Ascending aorta (tissue), 2 donors: ENCODE measurements around the gene CLPSL2. TPM values are rescaled to one million over a fixed set of nuclear protein-coding genes. Genes with fewer than 3 reads are reported as not detected.

ENCODE experiments used
- DNase-seq, 2 donors: peaks; one replicate each; pipeline ENCODE4 v3.0.0-alpha.2; 2019; ENCODE audit warnings: low spot score in 2 of 2
- H3K27ac ChIP-seq, 2 donors: fragments of 200-600 bp; sonication (generic); one replicate each; pipeline ENCODE4 v1.5.1; 2016 to 2017; ENCODE audit warnings: mild to moderate bottlenecking in 1 of 2
- H3K27me3 ChIP-seq: fragments of 200-600 bp; sonication (generic); one replicate; pipeline ENCODE4 v1.5.1; 2017
- H3K36me3 ChIP-seq, 2 donors: fragments of 200-600 bp; sonication (generic); one replicate each; pipeline ENCODE4 v1.5.1; 2016
- H3K4me1 ChIP-seq, 2 donors: fragments of 200-600 bp; sonication (generic); one replicate each; pipeline ENCODE4 v1.5.1; 2016 to 2017; ENCODE audit warnings: mild to moderate bottlenecking in 1 of 2
- H3K4me3 ChIP-seq, 2 donors: fragments of 200-600 bp; sonication (generic); one replicate each; pipeline ENCODE4 v1.5.1; 2016 to 2017; ENCODE audit warnings: mild to moderate bottlenecking in 1 of 2
- H3K9me3 ChIP-seq, 2 donors: fragments of 200-600 bp; sonication (generic); one replicate each; pipeline ENCODE4 v1.5.1; 2016
- CTCF ChIP-seq, 3 experiments: fragments of 200-600 bp in 2 of 3; fragments of 450-650 bp in 1 of 3; sonication (generic) in 2 of 3; IDR thresholded peaks; one replicate each; pipeline ENCODE4 v1.5.1; 2016 to 2019; ENCODE audit warnings: antibody characterized with exemption in 3 of 3, mild to moderate bottlenecking in 1 of 3, moderate library complexity in 1 of 3
- intact Hi-C: fragments of 100-400 bp; cut with DNase I; formaldehyde crosslinking; loops from one replicate; pipeline ENCODE4 v1.15.1; 2023
- total RNA-seq: library from RNA; depleted of rRNA; stranded (reverse); fragments of >200 nt; gene quantifications from one replicate; pipeline ENCODE4 v1.1.0, GENCODE V29; 2016

CLPSL2 gene
- total RNA-seq, 1 donor from 2014 or later, result not detected

GRCh38 chr6:35742842-35743241 lies 33.6 kb upstream of the CLPSL2 start:
- H3K36me3 ChIP-seq, result no peaks in the 10 kb centered on the region
- intact Hi-C loops, result no loop called here
- H3K27me3 ChIP-seq, result no peaks in the 10 kb centered on the region
- H3K4me1 ChIP-seq, result no peaks in the 10 kb centered on the region
- no peak for DNase-seq
- TF ChIP-seq CTCF (IDR thresholded peaks at IDR 0.05), result no peak
- H3K27ac ChIP-seq, result no peak overlapping the region
- H3K9me3 ChIP-seq, result peaks cover 0 to 3% of the 10 kb centered on the region in 2 donors
- no peak overlapping the region for H3K4me3 ChIP-seq

- Histone ChIP-seq H3K9me3 (peaks cover 0 to 4% of the 10 kb centered on the region in 2 donors), H3K27ac (no peak overlapping the region), H3K27me3 (no peaks in the 10 kb centered on the region), H3K4me1 (no peaks in the 10 kb centered on the region), H3K36me3 (no peaks in the 10 kb centered on the region), H3K4me3 (no peak overlapping the region)
- no peak for DNase-seq
- intact Hi-C loops, result no loop called here
- TF ChIP-seq CTCF (IDR thresholded peaks at IDR 0.05), result no peak
Observed at GRCh38 chr6:35745509-35745908, 30.9 kb upstream of the CLPSL2 start.

GRCh38 chr6:35746516-35746915 lies 29.9 kb upstream of the CLPSL2 start:
- H3K27me3 ChIP-seq, result no peaks in the 10 kb centered on the region
- intact Hi-C loops, result no loop called here
- TF ChIP-seq CTCF (IDR thresholded peaks at IDR 0.05), result no peak
- H3K27ac ChIP-seq, result no peak overlapping the region
- H3K36me3 ChIP-seq, result no peaks in the 10 kb centered on the region
- H3K4me1 ChIP-seq, result no peaks in the 10 kb centered on the region
- peaks cover 0 to 4% of the 10 kb centered on the region in 2 donors for H3K9me3 ChIP-seq
- DNase-seq, result no peak
- H3K4me3 ChIP-seq, result no peak overlapping the region

GRCh38 chr6:35747877-35748276 lies 28.5 kb upstream of the CLPSL2 start:
- no peaks in the 10 kb centered on the region for H3K27me3 ChIP-seq
- intact Hi-C loops, result no loop called here
- no peak for TF ChIP-seq CTCF (IDR thresholded peaks at IDR 0.05)
- H3K9me3 ChIP-seq, result peaks cover 0 to 4% of the 10 kb centered on the region in 2 donors
- no peak overlapping the region for H3K27ac ChIP-seq
- no peaks in the 10 kb centered on the region for H3K36me3 ChIP-seq
- H3K4me1 ChIP-seq, result no peaks in the 10 kb centered on the region
- no peak overlapping the region for H3K4me3 ChIP-seq
- DNase-seq, result no peak

GRCh38 chr6:35750557-35750956 lies 25.8 kb upstream of the CLPSL2 start:
- no peaks in the 10 kb centered on the region for H3K36me3 ChIP-seq
- TF ChIP-seq CTCF (IDR thresholded peaks at IDR 0.05), result no peak
- no peak overlapping the region for H3K27ac ChIP-seq
- H3K9me3 ChIP-seq, result peaks cover 0 to 4% of the 10 kb centered on the region in 2 donors
- no peak for DNase-seq
- H3K27me3 ChIP-seq, result no peaks in the 10 kb centered on the region
- intact Hi-C loops, result no loop called here
- no peaks in the 10 kb centered on the region for H3K4me1 ChIP-seq
- H3K4me3 ChIP-seq, result no peak overlapping the region

- H3K27me3 ChIP-seq, result no peaks in the 10 kb centered on the region
- intact Hi-C loops, result no loop called here
- no peak for TF ChIP-seq CTCF (IDR thresholded peaks at IDR 0.05)
- no peak overlapping the region for H3K4me3 ChIP-seq
- peaks cover 0 to 4% of the 10 kb centered on the region in 2 donors for H3K9me3 ChIP-seq
- H3K4me1 ChIP-seq, result no peaks in the 10 kb centered on the region
- DNase-seq, result no peak
- no peaks in the 10 kb centered on the region for H3K36me3 ChIP-seq
- no peak overlapping the region for H3K27ac ChIP-seq
Observed at GRCh38 chr6:35751594-35751993, 24.8 kb upstream of the CLPSL2 start.
